ENCODE results near the gene MAP3K20.

DNA sequence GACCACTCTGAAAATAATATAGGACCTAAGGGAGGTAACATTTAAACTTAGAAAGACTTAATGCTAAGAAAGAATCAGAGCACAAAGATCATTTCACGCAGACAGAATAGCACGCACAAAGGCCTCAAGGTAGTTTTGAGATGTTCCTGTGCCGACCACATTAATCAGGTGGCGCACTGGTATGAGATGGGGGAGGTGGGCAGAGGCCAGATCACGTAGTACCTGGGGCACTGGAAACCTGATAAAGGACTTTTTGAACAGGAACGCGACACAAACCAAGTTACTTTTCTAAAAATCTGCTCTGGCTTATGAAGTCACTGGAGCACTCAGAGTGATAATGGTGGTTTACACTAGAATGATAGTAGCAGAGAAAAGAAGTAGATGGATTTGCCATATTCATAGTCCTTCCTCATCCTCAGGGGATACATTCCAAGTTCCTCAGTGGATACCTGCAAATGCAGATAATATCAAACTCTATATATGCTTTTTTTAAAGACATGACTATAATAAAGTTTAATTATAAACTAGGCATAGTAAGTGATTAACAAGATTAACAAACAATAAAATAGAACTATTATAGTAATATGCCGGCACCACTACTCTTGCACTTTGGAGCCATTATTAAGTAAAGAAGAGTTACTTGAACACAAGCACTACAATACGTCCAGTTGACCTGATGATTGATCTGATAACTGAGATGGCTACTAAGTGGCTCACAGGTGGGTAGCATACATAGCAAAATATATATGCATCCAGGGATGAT is 236.4 kb downstream of the MAP3K20 start:
- TF ChIP-seq, protein P1, sequence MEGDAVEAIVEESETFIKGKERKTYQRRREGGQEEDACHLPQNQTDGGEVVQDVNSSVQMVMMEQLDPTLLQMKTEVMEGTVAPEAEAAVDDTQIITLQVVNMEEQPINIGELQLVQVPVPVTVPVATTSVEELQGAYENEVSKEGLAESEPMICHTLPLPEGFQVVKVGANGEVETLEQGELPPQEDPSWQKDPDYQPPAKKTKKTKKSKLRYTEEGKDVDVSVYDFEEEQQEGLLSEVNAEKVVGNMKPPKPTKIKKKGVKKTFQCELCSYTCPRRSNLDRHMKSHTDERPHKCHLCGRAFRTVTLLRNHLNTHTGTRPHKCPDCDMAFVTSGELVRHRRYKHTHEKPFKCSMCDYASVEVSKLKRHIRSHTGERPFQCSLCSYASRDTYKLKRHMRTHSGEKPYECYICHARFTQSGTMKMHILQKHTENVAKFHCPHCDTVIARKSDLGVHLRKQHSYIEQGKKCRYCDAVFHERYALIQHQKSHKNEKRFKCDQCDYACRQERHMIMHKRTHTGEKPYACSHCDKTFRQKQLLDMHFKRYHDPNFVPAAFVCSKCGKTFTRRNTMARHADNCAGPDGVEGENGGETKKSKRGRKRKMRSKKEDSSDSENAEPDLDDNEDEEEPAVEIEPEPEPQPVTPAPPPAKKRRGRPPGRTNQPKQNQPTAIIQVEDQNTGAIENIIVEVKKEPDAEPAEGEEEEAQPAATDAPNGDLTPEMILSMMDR (conservative IDR thresholded peaks at IDR 0.05; ENCODE audit: low read depth in 2 of 2) = no peak
- TF ChIP-seq EZH2phosphoT487 (IDR thresholded peaks at IDR 0.05; ENCODE audit: unreplicated experiment) = no peak
- no peak for TF ChIP-seq EZH2 (IDR thresholded peaks at IDR 0.05; ENCODE audit: low read depth, unreplicated experiment)
- no peak for TF ChIP-seq POLR2AphosphoS5 (IDR thresholded peaks at IDR 0.05; ENCODE audit: low read depth)
- no peak for TF ChIP-seq CREB1 (CRISPR knock-in tag; IDR thresholded peaks at IDR 0.05; ENCODE audit: low read depth)
- no peak for TF ChIP-seq JUNB (IDR thresholded peaks at IDR 0.05; ENCODE audit: unreplicated experiment)
- no peak for TF ChIP-seq REST (IDR thresholded peaks at IDR 0.05; ENCODE audit: unreplicated experiment)
- TF ChIP-seq ZNF331 (CRISPR knock-in tag; IDR thresholded peaks at IDR 0.05; ENCODE audit: low read depth) = no peak
- TF ChIP-seq STAT1 (IDR thresholded peaks at IDR 0.05; ENCODE audit: unreplicated experiment) = no peak
